HL-60 (cell line): Measurements from ENCODE around the gene RGS2.

Experiments
- POLR2AphosphoS5 ChIP-seq: IDR thresholded peaks from 2 replicates; pipeline ENCODE4 v1.6.1; 2012; ENCODE audit warnings: low read depth
- SPI1 ChIP-seq: IDR thresholded peaks from 2 replicates; pipeline ENCODE4 v1.6.1; 2012; ENCODE audit warnings: low read depth, mild to moderate bottlenecking, borderline replicate concordance
- TF ChIP-seq, protein P1 (sequence below): IDR thresholded peaks from one replicate; pipeline ENCODE4 v1.5.1; 2011; ENCODE audit warnings: low read length, control low read depth, inconsistent platforms; ENCODE audit not compliant: insufficient read depth

GRCh38 chr1:192795916-192796618, 12.8 kb upstream of the RGS2 start:
- TF ChIP-seq SPI1 = peak; percentile 94
- TF ChIP-seq, protein P1, sequence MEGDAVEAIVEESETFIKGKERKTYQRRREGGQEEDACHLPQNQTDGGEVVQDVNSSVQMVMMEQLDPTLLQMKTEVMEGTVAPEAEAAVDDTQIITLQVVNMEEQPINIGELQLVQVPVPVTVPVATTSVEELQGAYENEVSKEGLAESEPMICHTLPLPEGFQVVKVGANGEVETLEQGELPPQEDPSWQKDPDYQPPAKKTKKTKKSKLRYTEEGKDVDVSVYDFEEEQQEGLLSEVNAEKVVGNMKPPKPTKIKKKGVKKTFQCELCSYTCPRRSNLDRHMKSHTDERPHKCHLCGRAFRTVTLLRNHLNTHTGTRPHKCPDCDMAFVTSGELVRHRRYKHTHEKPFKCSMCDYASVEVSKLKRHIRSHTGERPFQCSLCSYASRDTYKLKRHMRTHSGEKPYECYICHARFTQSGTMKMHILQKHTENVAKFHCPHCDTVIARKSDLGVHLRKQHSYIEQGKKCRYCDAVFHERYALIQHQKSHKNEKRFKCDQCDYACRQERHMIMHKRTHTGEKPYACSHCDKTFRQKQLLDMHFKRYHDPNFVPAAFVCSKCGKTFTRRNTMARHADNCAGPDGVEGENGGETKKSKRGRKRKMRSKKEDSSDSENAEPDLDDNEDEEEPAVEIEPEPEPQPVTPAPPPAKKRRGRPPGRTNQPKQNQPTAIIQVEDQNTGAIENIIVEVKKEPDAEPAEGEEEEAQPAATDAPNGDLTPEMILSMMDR = no peak
- no peak for TF ChIP-seq POLR2AphosphoS5
